ENCODE measurements around the gene MISP. TPM values are rescaled to one million over a fixed set of nuclear protein-coding genes. Genes with fewer than 3 reads are reported as not detected.

MISP gene
- total and polyA plus RNA-seq, 2 of the 4 experiments (the other 2 are of a cell fraction), result not detected

- no peak overlapping the region for H3K14ac ChIP-seq (replicated peaks; ENCODE audit: low read depth, low read length)
- no peak overlapping the region for H3K18ac ChIP-seq (ENCODE audit: low read depth, low read length)
- BruUV-seq (replicated peaks), result no TSS peak
- dilution Hi-C loops (cut with HindIII; ENCODE audit: low sequenced_read_pairs, unreplicated experiment) (no loop called here), in situ Hi-C loops (cut with MboI; ENCODE audit: low sequenced_read_pairs) (no loop called here), intact Hi-C loops (cut with micrococcal nuclease) (no loop called here)
- ChIA-PET CTCF (no interaction called here), POLR2A (ENCODE audit: unreplicated experiment) (no interaction called here)
- ATAC-seq (ENCODE audit: low read depth), result no peak
- no peak overlapping the region for H3K27ac ChIP-seq (ENCODE audit: insufficient read depth, low read length)
- no peaks in the 10 kb centered on the region for H3K9me3 ChIP-seq (ENCODE audit: control insufficient read depth, insufficient read depth, low read length)
- H2BK20ac ChIP-seq (ENCODE audit: low read depth, low read length), result no peak overlapping the region
- peaks cover 9% of the 10 kb centered on the region; the same call in 1 of the 2 replicates for H3K9me1 ChIP-seq (ENCODE audit: insufficient read depth, low read length)
- H2AK9ac ChIP-seq (replicated peaks; ENCODE audit: low read depth, low read length, poor library complexity), result no peak overlapping the region
- peaks cover 100% of the 10 kb centered on the region for H4K20me1 ChIP-seq (ENCODE audit: insufficient read depth, low read length)
- no peak overlapping the region for H2AK5ac ChIP-seq (ENCODE audit: low read depth, low read length)
- no peak overlapping the region for H3K4me3 ChIP-seq (ENCODE audit: insufficient read depth, low read depth, low read length)
- peaks cover 22% of the 10 kb centered on the region for H3K4me1 ChIP-seq (ENCODE audit: control insufficient read depth, insufficient read depth, low read length)
- no peak overlapping the region for H3K4me2 ChIP-seq (ENCODE audit: low read depth, low read length)
- no peak overlapping the region for H4K91ac ChIP-seq (ENCODE audit: insufficient read depth, low read depth, low read length)
- no peak for DNase-seq
- H3K9ac ChIP-seq (ENCODE audit: low read depth, low read length), result no peak overlapping the region
- no peak overlapping the region for H3K56ac ChIP-seq (ENCODE audit: extremely low read depth, insufficient read depth, low read length)
- no peak overlapping the region for H2AFZ ChIP-seq (replicated peaks; ENCODE audit: low read length, poor library complexity)
- no peak for TF ChIP-seq NFE2L2 (IDR thresholded peaks at IDR 0.05; ENCODE audit: low read depth, low read length)
- no peak for TF ChIP-seq MAZ (IDR thresholded peaks at IDR 0.05; ENCODE audit: borderline replicate concordance, low read depth, low read length)
- TF ChIP-seq, protein P1, sequence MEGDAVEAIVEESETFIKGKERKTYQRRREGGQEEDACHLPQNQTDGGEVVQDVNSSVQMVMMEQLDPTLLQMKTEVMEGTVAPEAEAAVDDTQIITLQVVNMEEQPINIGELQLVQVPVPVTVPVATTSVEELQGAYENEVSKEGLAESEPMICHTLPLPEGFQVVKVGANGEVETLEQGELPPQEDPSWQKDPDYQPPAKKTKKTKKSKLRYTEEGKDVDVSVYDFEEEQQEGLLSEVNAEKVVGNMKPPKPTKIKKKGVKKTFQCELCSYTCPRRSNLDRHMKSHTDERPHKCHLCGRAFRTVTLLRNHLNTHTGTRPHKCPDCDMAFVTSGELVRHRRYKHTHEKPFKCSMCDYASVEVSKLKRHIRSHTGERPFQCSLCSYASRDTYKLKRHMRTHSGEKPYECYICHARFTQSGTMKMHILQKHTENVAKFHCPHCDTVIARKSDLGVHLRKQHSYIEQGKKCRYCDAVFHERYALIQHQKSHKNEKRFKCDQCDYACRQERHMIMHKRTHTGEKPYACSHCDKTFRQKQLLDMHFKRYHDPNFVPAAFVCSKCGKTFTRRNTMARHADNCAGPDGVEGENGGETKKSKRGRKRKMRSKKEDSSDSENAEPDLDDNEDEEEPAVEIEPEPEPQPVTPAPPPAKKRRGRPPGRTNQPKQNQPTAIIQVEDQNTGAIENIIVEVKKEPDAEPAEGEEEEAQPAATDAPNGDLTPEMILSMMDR (conservative IDR thresholded peaks at IDR 0.05; ENCODE audit: low read depth, low read length), result no peak
- TF ChIP-seq SMC3 (IDR thresholded peaks at IDR 0.05; ENCODE audit: low read depth, low read length), result no peak
- TF ChIP-seq POLR2A (IDR thresholded peaks at IDR 0.05; ENCODE audit: low read depth, low read length), result no peak
- TF ChIP-seq BHLHE40 (IDR thresholded peaks at IDR 0.05; ENCODE audit: low read depth, low read length), result no peak
- TF ChIP-seq MAFK (IDR thresholded peaks at IDR 0.05; ENCODE audit: low read depth, low read length), result no peak
- no peak for TF ChIP-seq FOS (IDR thresholded peaks at IDR 0.05; ENCODE audit: low read depth, low read length)
- no peak for TF ChIP-seq ELK1 (IDR thresholded peaks at IDR 0.05; ENCODE audit: borderline replicate concordance, low read depth, low read length)
- H3K23ac ChIP-seq (ENCODE audit: low read depth, low read length), result no peak overlapping the region
- H3K79me1 ChIP-seq (ENCODE audit: low read depth in 1 of 2, low read length in 2 of 2), result peaks cover 11 to 51% of the 10 kb centered on the region in 2 experiments
- no peak overlapping the region for H2BK5ac ChIP-seq (ENCODE audit: low read depth, low read length, poor library complexity, severe bottlenecking)
- H4K8ac ChIP-seq (ENCODE audit: low read depth in 2 of 2, low read length in 2 of 2), result no peak overlapping the region
- 98% methylated on average over 15 of the region's 33 CpGs; no CpG with 5 or more reads in 1 of the 2 experiments for whole genome bisulfite sequencing, 2 experiments (ENCODE audit: extremely low coverage in 2 of 2, insufficient read length in 1 of 2)
- H3K4ac ChIP-seq (ENCODE audit: low read depth, low read length), result no peak overlapping the region
- H2BK120ac ChIP-seq (ENCODE audit: low read depth, low read length), result no peak overlapping the region
- no peaks in the 10 kb centered on the region for H3K27me3 ChIP-seq (ENCODE audit: control insufficient read depth, insufficient read depth, low read length)
- H3K36me3 ChIP-seq (ENCODE audit: control insufficient read depth, insufficient read depth, low read length), result peaks cover 83% of the 10 kb centered on the region
- no peak overlapping the region for H2BK15ac ChIP-seq (ENCODE audit: low read depth, low read length)
- H4K5ac ChIP-seq (ENCODE audit: low read depth, low read length), result no peak overlapping the region
Observed at GRCh38 chr19:805166-805551, 54.2 kb downstream of the MISP start.
